ENCODE measurements around the gene GET4. TPM values are rescaled to one million over a fixed set of nuclear protein-coding genes. Genes with fewer than 3 reads are reported as not detected.

GET4 gene
- polyA plus RNA-seq, 1 donor = 76.0 TPM

- H3K9me3 ChIP-seq (ENCODE audit: control insufficient read depth, low read depth, low read length) = peaks cover 6% of the 10 kb centered on the region
- H3K36me3 ChIP-seq (ENCODE audit: control insufficient read depth, insufficient read depth, low read length) = peaks cover 27% of the 10 kb centered on the region
- peaks cover 16% of the 10 kb centered on the region for H3K4me1 ChIP-seq (ENCODE audit: control insufficient read depth, insufficient read depth, low read length)
- H3K4me3 ChIP-seq (ENCODE audit: low read length) = peak overlapping the region; percentile 96
- peak overlapping the region; percentile 96 for H3K27ac ChIP-seq (ENCODE audit: low read length)
- 0% methylated on average over 2 of the region's 47 CpGs for WGBS (ENCODE audit: insufficient coverage, low lambda C conversion rate)
- H3K27me3 ChIP-seq (ENCODE audit: control insufficient read depth, insufficient read depth, low read length) = no peaks in the 10 kb centered on the region
- peak; percentile 37 to 65 for DNase-seq
Measured at GRCh38 chr7:877312-878232, 1.2 kb downstream of the GET4 start.

GRCh38 chr7:879093-879492 lies 2.7 kb downstream of the GET4 start:
- H3K4me3 ChIP-seq (ENCODE audit: low read length) = no peak overlapping the region
- H3K4me1 ChIP-seq (ENCODE audit: control insufficient read depth, insufficient read depth, low read length) = peaks cover 11% of the 10 kb centered on the region
- no peaks in the 10 kb centered on the region for H3K27me3 ChIP-seq (ENCODE audit: control insufficient read depth, insufficient read depth, low read length)
- H3K9me3 ChIP-seq (ENCODE audit: control insufficient read depth, low read depth, low read length) = peaks cover 14% of the 10 kb centered on the region
- no CpG with 5 or more reads among the region's 15 CpGs for WGBS (ENCODE audit: insufficient coverage, low lambda C conversion rate)
- no peak overlapping the region for H3K27ac ChIP-seq (ENCODE audit: low read length)
- DNase-seq = no peak
- peaks cover 27% of the 10 kb centered on the region for H3K36me3 ChIP-seq (ENCODE audit: control insufficient read depth, insufficient read depth, low read length)

DNA sequence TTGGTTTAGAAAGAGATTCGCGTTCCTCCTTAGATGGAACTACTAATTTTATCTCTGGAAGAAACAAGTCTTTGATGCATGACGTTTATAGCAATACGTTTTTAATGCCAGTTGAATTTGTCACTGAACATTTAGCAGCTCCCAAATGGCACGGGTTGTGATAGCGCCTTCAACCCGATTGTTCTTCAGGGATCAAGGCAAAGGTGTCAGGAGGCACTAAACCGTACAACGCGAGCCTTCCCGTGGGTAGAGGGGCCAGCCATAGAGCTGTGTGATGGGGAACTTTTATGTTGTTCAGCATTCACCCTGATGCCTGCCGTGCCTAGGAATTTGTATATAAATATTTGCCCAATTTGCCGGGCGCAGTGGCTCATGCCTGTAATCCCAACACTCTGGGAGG lies 3.4 kb downstream of the GET4 start:
- Histone ChIP-seq H3K4me3 (ENCODE audit: low read length) (no peak overlapping the region), H3K27ac (ENCODE audit: low read length) (no peak overlapping the region), H3K4me1 (ENCODE audit: control insufficient read depth, insufficient read depth, low read length) (peaks cover 11% of the 10 kb centered on the region), H3K9me3 (ENCODE audit: control insufficient read depth, low read depth, low read length) (peaks cover 14% of the 10 kb centered on the region), H3K27me3 (ENCODE audit: control insufficient read depth, insufficient read depth, low read length) (no peaks in the 10 kb centered on the region), H3K36me3 (ENCODE audit: control insufficient read depth, insufficient read depth, low read length) (peaks cover 30% of the 10 kb centered on the region)
- DNase-seq = no peak
- WGBS (ENCODE audit: insufficient coverage, low lambda C conversion rate) = 90% methylated on average over 2 of the region's 14 CpGs

- Histone ChIP-seq H3K4me3 (ENCODE audit: low read length) (no peak overlapping the region), H3K4me1 (ENCODE audit: control insufficient read depth, insufficient read depth, low read length) (peaks cover 8% of the 10 kb centered on the region), H3K27ac (ENCODE audit: low read length) (no peak overlapping the region), H3K27me3 (ENCODE audit: control insufficient read depth, insufficient read depth, low read length) (no peaks in the 10 kb centered on the region), H3K36me3 (ENCODE audit: control insufficient read depth, insufficient read depth, low read length) (peaks cover 24% of the 10 kb centered on the region), H3K9me3 (ENCODE audit: control insufficient read depth, low read depth, low read length) (peaks cover 12% of the 10 kb centered on the region)
- no peak for DNase-seq
- WGBS (ENCODE audit: insufficient coverage, low lambda C conversion rate) = no CpG with 5 or more reads among the region's 15 CpGs
Measured at GRCh38 chr7:880450-880849, 4.1 kb downstream of the GET4 start.

GRCh38 chr7:881441-882234 lies 5.3 kb downstream of the GET4 start:
- H3K27me3 ChIP-seq (ENCODE audit: control insufficient read depth, insufficient read depth, low read length) = no peaks in the 10 kb centered on the region
- H3K9me3 ChIP-seq (ENCODE audit: control insufficient read depth, low read depth, low read length) = peaks cover 8% of the 10 kb centered on the region
- no peak overlapping the region for H3K4me3 ChIP-seq (ENCODE audit: low read length)
- H3K36me3 ChIP-seq (ENCODE audit: control insufficient read depth, insufficient read depth, low read length) = peaks cover 33% of the 10 kb centered on the region
- DNase-seq = no peak
- H3K27ac ChIP-seq (ENCODE audit: low read length) = no peak overlapping the region
- 80% methylated on average over 2 of the region's 20 CpGs for WGBS (ENCODE audit: insufficient coverage, low lambda C conversion rate)
- peaks cover 3% of the 10 kb centered on the region for H3K4me1 ChIP-seq (ENCODE audit: control insufficient read depth, insufficient read depth, low read length)

- no CpG with 5 or more reads among the region's 37 CpGs for WGBS (ENCODE audit: insufficient coverage, low lambda C conversion rate)
- peaks cover 41% of the 10 kb centered on the region for H3K36me3 ChIP-seq (ENCODE audit: control insufficient read depth, insufficient read depth, low read length)
- H3K4me3 ChIP-seq (ENCODE audit: low read length) = no peak overlapping the region
- H3K27me3 ChIP-seq (ENCODE audit: control insufficient read depth, insufficient read depth, low read length) = no peaks in the 10 kb centered on the region
- no peak overlapping the region for H3K27ac ChIP-seq (ENCODE audit: low read length)
- H3K4me1 ChIP-seq (ENCODE audit: control insufficient read depth, insufficient read depth, low read length) = peaks cover 3% of the 10 kb centered on the region
- peaks cover 8% of the 10 kb centered on the region for H3K9me3 ChIP-seq (ENCODE audit: control insufficient read depth, low read depth, low read length)
- DNase-seq = no peak
Measured at GRCh38 chr7:882336-883035, 6.1 kb downstream of the GET4 start.

DNA sequence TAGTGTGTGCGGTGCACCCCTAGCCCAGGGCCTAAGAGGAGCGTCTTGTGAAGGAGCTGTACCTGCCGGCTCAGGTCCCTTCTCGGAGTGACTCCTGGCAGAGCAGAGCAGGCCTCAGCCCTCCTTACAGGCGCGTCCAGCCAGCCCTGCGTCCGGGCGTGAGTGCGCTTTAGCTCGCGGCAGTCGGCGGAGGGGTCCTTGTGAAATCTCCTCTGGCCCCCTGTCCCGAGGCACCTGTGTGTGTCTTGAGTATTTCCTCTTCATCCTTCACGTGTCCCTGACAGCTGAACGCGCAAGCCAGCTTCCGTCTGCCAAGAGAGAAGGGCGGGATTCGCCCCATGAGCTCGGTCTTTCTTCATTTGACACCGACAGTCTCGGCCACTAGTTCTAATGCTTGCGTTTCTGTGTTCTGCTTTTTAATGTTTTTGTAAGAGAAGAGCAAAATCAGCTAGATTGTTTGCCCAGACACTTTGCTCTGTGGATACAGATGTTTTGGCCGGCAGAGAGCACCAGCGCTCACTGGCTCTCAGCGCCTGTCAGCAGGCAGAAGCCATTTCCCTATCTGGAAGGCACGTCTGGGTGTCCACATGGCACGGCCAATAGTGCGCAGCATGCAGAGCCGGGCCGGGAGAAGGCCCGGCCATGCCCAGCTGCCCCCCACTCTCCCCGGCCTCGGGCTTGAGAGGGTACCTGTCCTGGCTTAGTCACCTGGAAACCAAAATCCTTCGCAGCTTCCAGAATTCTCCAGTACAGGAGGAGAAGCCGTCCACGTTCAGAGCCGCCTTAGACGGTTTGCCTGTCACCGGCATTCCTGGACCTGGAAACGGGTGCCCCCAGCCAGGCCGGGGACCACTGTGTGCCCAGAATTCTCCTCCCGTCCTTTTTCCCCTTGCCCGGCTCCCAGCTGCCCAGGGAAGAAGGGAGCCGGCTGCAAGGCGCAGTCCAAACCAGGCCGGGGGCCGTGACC lies 7.0 kb downstream of the GET4 start:
- DNase-seq = no peak
- H3K4me1 ChIP-seq (ENCODE audit: control insufficient read depth, insufficient read depth, low read length) = peaks cover 3% of the 10 kb centered on the region
- WGBS (ENCODE audit: insufficient coverage, low lambda C conversion rate) = 80% methylated on average over 2 of the region's 50 CpGs
- H3K4me3 ChIP-seq (ENCODE audit: low read length) = no peak overlapping the region
- peaks cover 50% of the 10 kb centered on the region for H3K36me3 ChIP-seq (ENCODE audit: control insufficient read depth, insufficient read depth, low read length)
- no peaks in the 10 kb centered on the region for H3K27me3 ChIP-seq (ENCODE audit: control insufficient read depth, insufficient read depth, low read length)
- H3K27ac ChIP-seq (ENCODE audit: low read length) = no peak overlapping the region
- peaks cover 8% of the 10 kb centered on the region for H3K9me3 ChIP-seq (ENCODE audit: control insufficient read depth, low read depth, low read length)

DNA sequence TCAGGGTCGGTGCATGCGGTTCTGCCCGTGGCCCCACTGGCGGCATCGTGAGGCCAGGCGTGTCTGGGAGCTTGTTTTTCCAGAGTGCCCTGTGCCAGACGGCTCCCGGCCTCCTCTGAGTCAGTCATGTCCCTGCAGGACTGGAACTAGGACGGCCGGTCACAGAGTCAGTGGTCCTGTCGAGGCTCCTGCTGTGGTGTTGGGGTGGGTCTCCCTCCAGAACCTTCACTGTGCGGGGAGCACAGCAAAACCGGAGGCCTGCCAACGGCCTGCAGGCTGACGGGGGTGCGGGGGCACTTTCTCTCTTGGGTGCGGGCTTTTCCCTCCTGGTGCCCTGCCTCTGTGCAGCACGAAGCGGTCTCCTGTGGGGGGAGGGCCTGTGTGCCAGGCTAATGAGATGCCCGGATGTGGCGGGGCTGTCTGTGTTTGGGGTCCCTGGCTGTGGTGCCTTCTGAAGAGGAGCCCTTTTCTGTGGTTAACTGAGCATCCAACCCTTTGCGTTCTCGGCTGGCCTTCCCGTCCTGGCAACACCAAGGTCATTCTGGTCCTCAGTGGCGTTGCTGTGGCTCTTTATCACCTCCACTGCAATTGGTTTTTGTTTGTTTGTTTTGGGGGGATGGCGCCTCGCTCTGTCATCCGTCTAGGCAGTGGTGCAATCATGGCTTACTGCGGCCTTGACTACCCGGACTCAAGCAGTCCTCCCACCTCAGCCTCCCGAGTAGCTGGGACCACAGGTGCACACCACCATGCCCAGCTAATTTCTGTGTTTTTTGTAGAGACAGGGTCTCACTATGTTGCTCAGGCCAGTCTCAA lies 8.0 kb downstream of the GET4 start:
- Histone ChIP-seq H3K27me3 (ENCODE audit: control insufficient read depth, insufficient read depth, low read length) (no peaks in the 10 kb centered on the region), H3K27ac (ENCODE audit: low read length) (no peak overlapping the region), H3K9me3 (ENCODE audit: control insufficient read depth, low read depth, low read length) (peaks cover 8% of the 10 kb centered on the region), H3K4me3 (ENCODE audit: low read length) (no peak overlapping the region), H3K4me1 (ENCODE audit: control insufficient read depth, insufficient read depth, low read length) (peaks cover under 1% of the 10 kb centered on the region), H3K36me3 (ENCODE audit: control insufficient read depth, insufficient read depth, low read length) (peaks cover 55% of the 10 kb centered on the region)
- no CpG with 5 or more reads among the region's 31 CpGs for WGBS (ENCODE audit: insufficient coverage, low lambda C conversion rate)
- no peak for DNase-seq

DNA sequence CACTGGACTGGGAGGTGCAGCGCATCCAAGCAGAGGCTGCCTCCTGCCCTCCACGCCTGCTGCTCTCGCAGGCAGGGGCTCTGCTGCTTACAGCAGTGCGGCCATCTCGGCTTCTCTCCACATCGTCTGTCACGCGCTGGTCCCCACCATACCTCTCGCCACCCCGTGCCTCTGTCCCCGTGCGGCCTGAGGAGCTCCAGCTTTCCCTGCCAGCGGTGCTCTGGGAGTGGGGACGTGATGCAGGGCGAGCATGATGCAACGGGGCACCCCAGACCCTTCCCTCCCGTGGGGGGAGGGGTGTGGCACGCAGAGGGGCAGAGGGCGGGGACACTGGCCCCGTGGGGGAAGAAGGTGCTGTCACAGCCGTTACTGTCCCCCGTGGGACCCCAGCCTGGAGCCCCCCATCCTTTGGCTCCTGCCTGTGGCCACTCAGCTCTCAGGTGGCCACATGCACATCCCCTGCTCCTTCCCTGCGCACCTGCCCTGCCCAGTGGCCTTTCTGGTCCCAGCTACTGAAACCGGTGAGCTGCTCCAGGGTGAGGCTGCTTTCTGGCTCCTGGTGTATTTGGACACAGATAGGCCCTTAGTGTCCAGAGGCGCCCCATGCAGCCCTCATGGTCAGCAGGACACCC lies 9.0 kb downstream of the GET4 start:
- WGBS (ENCODE audit: insufficient coverage, low lambda C conversion rate) = no CpG with 5 or more reads among the region's 25 CpGs
- Histone ChIP-seq H3K9me3 (ENCODE audit: control insufficient read depth, low read depth, low read length) (peaks cover 8% of the 10 kb centered on the region), H3K36me3 (ENCODE audit: control insufficient read depth, insufficient read depth, low read length) (peaks cover 56% of the 10 kb centered on the region), H3K27ac (ENCODE audit: low read length) (no peak overlapping the region), H3K4me1 (ENCODE audit: control insufficient read depth, insufficient read depth, low read length) (no peaks in the 10 kb centered on the region), H3K4me3 (ENCODE audit: low read length) (no peak overlapping the region), H3K27me3 (ENCODE audit: control insufficient read depth, insufficient read depth, low read length) (no peaks in the 10 kb centered on the region)
- DNase-seq = no peak
